Measurements from ENCODE around the gene PTPRJ.

PTPRJ gene

DNA sequence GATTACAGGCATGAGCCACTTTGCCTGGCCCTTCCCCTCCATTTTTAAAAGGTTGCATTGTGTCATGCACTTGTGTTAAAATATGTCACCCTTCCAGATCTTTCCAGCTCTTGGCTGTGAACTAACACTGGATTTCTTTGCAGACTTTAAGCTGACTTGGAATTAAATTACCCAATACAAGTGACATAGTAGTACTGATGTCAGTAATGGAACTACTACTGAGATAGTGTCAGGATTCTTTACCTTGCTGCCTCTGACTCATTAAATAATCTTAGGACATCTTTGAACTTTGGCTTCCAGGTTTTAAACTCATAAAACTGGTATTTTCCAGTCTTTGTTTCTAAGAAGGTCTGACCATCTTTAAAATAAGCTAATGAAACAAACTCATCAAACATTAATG is 184.5 kb downstream of the PTPRJ start:
- no peak overlapping the region for H3K4me3 ChIP-seq (ENCODE audit: low read depth, low read length)
- TF ChIP-seq, protein P1, sequence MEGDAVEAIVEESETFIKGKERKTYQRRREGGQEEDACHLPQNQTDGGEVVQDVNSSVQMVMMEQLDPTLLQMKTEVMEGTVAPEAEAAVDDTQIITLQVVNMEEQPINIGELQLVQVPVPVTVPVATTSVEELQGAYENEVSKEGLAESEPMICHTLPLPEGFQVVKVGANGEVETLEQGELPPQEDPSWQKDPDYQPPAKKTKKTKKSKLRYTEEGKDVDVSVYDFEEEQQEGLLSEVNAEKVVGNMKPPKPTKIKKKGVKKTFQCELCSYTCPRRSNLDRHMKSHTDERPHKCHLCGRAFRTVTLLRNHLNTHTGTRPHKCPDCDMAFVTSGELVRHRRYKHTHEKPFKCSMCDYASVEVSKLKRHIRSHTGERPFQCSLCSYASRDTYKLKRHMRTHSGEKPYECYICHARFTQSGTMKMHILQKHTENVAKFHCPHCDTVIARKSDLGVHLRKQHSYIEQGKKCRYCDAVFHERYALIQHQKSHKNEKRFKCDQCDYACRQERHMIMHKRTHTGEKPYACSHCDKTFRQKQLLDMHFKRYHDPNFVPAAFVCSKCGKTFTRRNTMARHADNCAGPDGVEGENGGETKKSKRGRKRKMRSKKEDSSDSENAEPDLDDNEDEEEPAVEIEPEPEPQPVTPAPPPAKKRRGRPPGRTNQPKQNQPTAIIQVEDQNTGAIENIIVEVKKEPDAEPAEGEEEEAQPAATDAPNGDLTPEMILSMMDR (IDR thresholded peaks at IDR 0.05; ENCODE audit: low read depth, low read length) = no peak

- no peak overlapping the region for H3K4me3 ChIP-seq (ENCODE audit: low read depth, low read length)
- TF ChIP-seq, protein P1 (IDR thresholded peaks at IDR 0.05; ENCODE audit: low read depth, low read length) = no peak
These were observed 185.1 kb downstream of the PTPRJ start for GRCh38 chr11:48165426-48165825.

GRCh38 chr11:48167380-48167779 is 187.0 kb downstream of the PTPRJ start:
- no peak overlapping the region for H3K4me3 ChIP-seq (ENCODE audit: low read depth, low read length)
- TF ChIP-seq, protein P1 (IDR thresholded peaks at IDR 0.05; ENCODE audit: low read depth, low read length) = no peak

GRCh38 chr11:48168815-48169214 is 188.5 kb downstream of the PTPRJ start:
- no peak overlapping the region for H3K4me3 ChIP-seq (ENCODE audit: low read depth, low read length)
- TF ChIP-seq, protein P1 (IDR thresholded peaks at IDR 0.05; ENCODE audit: low read depth, low read length) = no peak

DNA sequence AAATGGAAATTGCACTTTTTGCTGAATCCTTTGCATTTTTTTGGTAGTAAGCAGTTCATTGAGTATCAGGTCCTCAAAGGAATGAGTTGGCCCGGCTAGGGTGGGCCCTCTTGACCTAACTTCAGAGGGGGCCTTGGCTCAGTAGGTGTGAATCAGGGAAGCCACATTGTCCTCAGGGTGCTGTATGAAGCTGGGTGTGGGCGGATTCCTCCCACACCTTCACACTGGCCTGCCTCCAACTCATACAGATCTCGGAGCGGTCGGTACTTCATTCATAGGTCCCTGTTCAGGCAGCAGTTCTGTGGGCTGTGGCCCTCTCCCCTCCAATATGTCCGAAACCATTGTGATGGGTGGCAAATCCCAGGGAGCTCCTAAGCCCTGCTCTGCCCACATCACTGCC is 188.9 kb downstream of the PTPRJ start:
- no peak overlapping the region for H3K4me3 ChIP-seq (ENCODE audit: low read depth, low read length)
- TF ChIP-seq, protein P1 (IDR thresholded peaks at IDR 0.05; ENCODE audit: low read depth, low read length) = no peak

- TF ChIP-seq, protein P1 (IDR thresholded peaks at IDR 0.05; ENCODE audit: low read depth, low read length) = no peak
- H3K4me3 ChIP-seq (ENCODE audit: low read depth, low read length) = no peak overlapping the region
These were observed 189.4 kb downstream of the PTPRJ start for GRCh38 chr11:48169717-48170116.

DNA sequence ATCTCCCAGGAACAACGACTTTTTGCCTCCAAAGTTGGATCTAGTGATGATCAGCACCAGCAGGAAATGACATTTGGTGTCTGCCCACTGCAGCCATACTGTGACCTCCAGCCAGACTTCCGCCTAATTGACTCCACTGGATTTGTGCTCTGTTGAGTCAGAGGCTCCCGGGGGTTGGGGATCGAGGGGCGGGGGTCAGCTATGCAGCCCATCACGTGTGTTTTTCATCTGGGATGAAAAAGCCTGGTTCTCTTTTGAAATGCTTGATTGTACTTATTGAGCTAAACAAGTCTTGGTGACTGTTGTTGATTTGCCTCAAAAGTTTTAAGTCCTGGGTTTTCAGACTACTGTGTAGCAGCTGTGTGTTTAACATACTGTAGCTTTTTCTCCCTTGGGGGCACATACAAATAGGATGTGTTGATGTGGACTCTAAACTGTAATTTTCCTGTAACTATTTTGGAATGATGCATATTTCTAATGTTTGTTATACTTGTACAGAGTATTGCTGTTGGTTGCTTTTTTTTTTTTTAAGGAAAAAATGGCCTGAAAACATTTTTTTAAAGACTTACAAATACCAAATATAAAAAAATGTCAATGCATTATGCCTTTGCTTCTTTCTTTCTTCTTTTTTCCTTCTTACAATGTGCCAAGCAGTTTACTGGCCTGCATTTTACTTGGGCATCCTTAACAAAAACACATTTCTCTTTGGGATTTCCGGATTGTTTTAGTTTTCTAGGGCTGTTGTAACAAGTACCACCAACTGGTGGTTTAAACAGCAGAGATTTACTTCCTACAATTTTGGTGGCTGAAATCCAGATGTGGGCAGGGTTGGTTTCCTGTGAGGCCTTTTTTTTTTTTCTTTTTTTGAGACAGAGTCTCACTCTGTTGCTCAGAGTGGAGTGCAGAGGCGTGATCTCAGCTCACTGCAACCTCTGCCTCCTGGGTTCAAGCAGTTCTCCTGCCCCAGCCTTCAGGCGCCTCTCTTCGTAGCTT is 190.2 kb downstream of the PTPRJ start:
- no peak overlapping the region for H3K4me3 ChIP-seq (ENCODE audit: low read depth, low read length)
- TF ChIP-seq, protein P1 (IDR thresholded peaks at IDR 0.05; ENCODE audit: low read depth, low read length) = no peak
